GM12878 (cell line): Measurements from ENCODE around the gene ABHD15. TPM values are rescaled to one million over a fixed set of nuclear protein-coding genes. Genes with fewer than 3 reads are reported as not detected.

ENCODE experiments used
- ATAC-seq: fragments of 200-7000 bp; cut with Tn5 transposase; 3 replicates; pipeline ENCODE4 v1.9.1; 2020; ENCODE audit warnings: mild to moderate bottlenecking, moderate library complexity
- BruUV-seq: library from RNA; stranded (reverse); fragments of 400-500 nt; replicated peaks from 2 replicates; lab custom pipeline; 2021; lab: Mats Ljungman, UMichigan
- CTCF ChIA-PET: fragments of 300-600 bp; sonication (Branson Sonifier 250); formaldehyde crosslinking; extraction: SDS; loops from one replicate; lab custom pipeline; 2021; ENCODE audit warnings: inconsistent platforms; lab: Yijun Ruan, JAX
- POLR2A ChIA-PET: fragments of 350-600 bp; formaldehyde crosslinking; extraction: SDS; loops from one replicate; lab custom pipeline; 2021; ENCODE audit warnings: inconsistent platforms; lab: Charles Lee
- RAD21 ChIA-PET: fragments of 300-600 bp; sonication (Branson Sonifier 250); formaldehyde crosslinking; loops from one replicate; lab custom pipeline; 2023; ENCODE audit warnings: antibody characterized with exemption; ENCODE audit not compliant: unreplicated experiment; lab: Charles Lee
- SMC1A ChIA-PET: fragments of 300-600 bp; sonication (Branson Sonifier 250); formaldehyde crosslinking; loops from one replicate; lab custom pipeline; 2023; ENCODE audit not compliant: unreplicated experiment, uncharacterized antibody; lab: Charles Lee
- DNase-seq: peaks from one replicate; pipeline ENCODE4 v3.0.0-alpha.2; 2011; ENCODE audit warnings: low read depth, low spot score
- FAIRE-seq: peaks from 3 replicates; lab custom pipeline; 2011; peaks lifted over from hg19 to GRCh38; lab: Jason Lieb, UNC
- H2AFZ ChIP-seq: 2 replicates; pipeline ENCODE4 v1.6.0; 2011; ENCODE audit warnings: low read depth, low read length, control low read depth; ENCODE audit not compliant: control insufficient read depth
- H3K27ac ChIP-seq: 2 replicates; pipeline ENCODE4 v1.5.1; 2011; ENCODE audit warnings: control low read depth; ENCODE audit not compliant: control insufficient read depth, insufficient read depth
- H3K27me3 ChIP-seq, 2 experiments: replicated peaks in 1 of 2; 2 replicates each; pipeline versions ENCODE4 v1.6.0 to v1.6.1; 2011; ENCODE audit warnings: low read length in 1 of 2; ENCODE audit not compliant: control insufficient read depth in 2 of 2, insufficient read depth in 2 of 2
- H3K36me3 ChIP-seq, 2 experiments: 2 replicates each; pipeline ENCODE4 v1.5.1; 2011; ENCODE audit warnings: low read length in 1 of 2; ENCODE audit not compliant: control insufficient read depth in 2 of 2, insufficient read depth in 2 of 2
- H3K4me1 ChIP-seq: 2 replicates; pipeline ENCODE4 v1.6.1; 2011; ENCODE audit warnings: mild to moderate bottlenecking, low read length, moderate library complexity, mixed read lengths; ENCODE audit not compliant: control insufficient read depth, insufficient read depth
- H3K4me2 ChIP-seq: 2 replicates; pipeline ENCODE4 v1.6.0; 2011; ENCODE audit warnings: control low read depth; ENCODE audit not compliant: control insufficient read depth, insufficient read depth
- H3K4me3 ChIP-seq: fragments of 200-600 bp; sonication (generic); 2 replicates; pipeline ENCODE4 v1.5.1; 2016
- H3K79me2 ChIP-seq: 2 replicates; pipeline ENCODE4 v1.6.0; 2011; ENCODE audit warnings: low read length; ENCODE audit not compliant: control insufficient read depth, insufficient read depth
- H3K9ac ChIP-seq: 2 replicates; pipeline ENCODE4 v1.8.0; 2011; ENCODE audit warnings: low read length, control low read depth, mixed read lengths; ENCODE audit not compliant: control insufficient read depth, insufficient read depth
- H3K9me3 ChIP-seq: replicated peaks from 3 replicates; pipeline ENCODE4 v1.5.1; 2011; ENCODE audit warnings: mild to moderate bottlenecking, low read length; ENCODE audit not compliant: control insufficient read depth, insufficient read depth
- H4K20me1 ChIP-seq: 2 replicates; pipeline ENCODE4 v1.6.0; 2011; ENCODE audit not compliant: control insufficient read depth, insufficient read depth
- BHLHE40 ChIP-seq, 2 experiments: fragments of 450-650 bp in 1 of 2; IDR thresholded peaks; 2 replicates each; pipeline ENCODE4 v1.6.1; 2011 to 2017; ENCODE audit warnings: low read depth in 2 of 2, borderline replicate concordance in 1 of 2, improper control_type of control experiment in 1 of 2, low read length in 1 of 2, mild to moderate bottlenecking in 1 of 2
- GABPA ChIP-seq: IDR thresholded peaks from 2 replicates; pipeline ENCODE4 v1.6.1; 2014; ENCODE audit warnings: antibody characterized with exemption, low read depth, mild to moderate bottlenecking, inconsistent platforms
- GATAD2B ChIP-seq: fragments of 450-650 bp; conservative IDR thresholded peaks from 2 replicates; pipeline ENCODE4 v1.6.1; 2017; ENCODE audit warnings: low read depth, mild to moderate bottlenecking, moderate library complexity
- MXI1 ChIP-seq: fragments of 150-350 bp; IDR thresholded peaks from 2 replicates; pipeline ENCODE4 v1.6.1; 2011; ENCODE audit warnings: low read depth, mild to moderate bottlenecking, inconsistent platforms, low read length, improper control_type of control experiment
- ZNF622 ChIP-seq: fragments of 450-650 bp; IDR thresholded peaks from 2 replicates; pipeline ENCODE4 v1.6.1; 2017; ENCODE audit warnings: mild to moderate bottlenecking, inconsistent platforms
- WGBS: methylation state at CpG from one replicate; pipeline ENCODE4 v1.1.6; 2016; ENCODE audit warnings: low lambda C conversion rate; ENCODE audit not compliant: insufficient replicate concordance, insufficient coverage; ENCODE audit errors: missing lambda C conversion rate; 5-methylcytosine and 5-hydroxymethylcytosine counted together
- in situ Hi-C: fragments of 300-500 bp; cut with MboI; formaldehyde crosslinking; loops from 9 replicates; pipeline ENCODE4 v1.14.3; 2018; ENCODE audit warnings: mixed read lengths
- intact Hi-C: fragments of 100-400 bp; cut with micrococcal nuclease; formaldehyde crosslinking; loops from one replicate; pipeline ENCODE4 v1.14.2; 2022; ENCODE audit not compliant: unreplicated experiment
- polyA plus RNA-seq, 11 experiments: library from polyadenylated mRNA; depleted of rRNA in 4 of 11; unstranded in 6 of 11; stranded (reverse) in 5 of 11; fragments of >200 nt; fragmentation: Nextera tagmentation in 4 of 11; fragmentation: Illumina TruSeq in 1 of 11; extraction: Ambion mirVana in 4 of 11; extraction: Trizol in 1 of 11; gene quantifications; 1 replicate in 1 of 11; 2 replicates in 10 of 11; pipeline versions ENCODE4 v1.2.1 to v1.2.3, GENCODE V29; 2011 to 2016; ENCODE audit warnings: inconsistent platforms in 2 of 11, missing spikeins in 2 of 11, low read depth in 1 of 11
- total RNA-seq, 4 experiments: library from RNA; depleted of rRNA in 3 of 4; stranded (reverse); fragments of >200 nt in 3 of 4; fragmentation: Illumina TruSeq in 1 of 4; extraction: Trizol in 1 of 4; gene quantifications; 2 replicates each; pipeline versions ENCODE4 v1.2.1 to v1.2.3, GENCODE V29; 2013 to 2021

The ABHD15 gene
- total and polyA plus RNA-seq, 10 of the 15 experiments (the other 5 are each of a cell fraction or from before 2014, with no cell fraction given): 2.1 to 9.2 (median 4.9) TPM

DNA sequence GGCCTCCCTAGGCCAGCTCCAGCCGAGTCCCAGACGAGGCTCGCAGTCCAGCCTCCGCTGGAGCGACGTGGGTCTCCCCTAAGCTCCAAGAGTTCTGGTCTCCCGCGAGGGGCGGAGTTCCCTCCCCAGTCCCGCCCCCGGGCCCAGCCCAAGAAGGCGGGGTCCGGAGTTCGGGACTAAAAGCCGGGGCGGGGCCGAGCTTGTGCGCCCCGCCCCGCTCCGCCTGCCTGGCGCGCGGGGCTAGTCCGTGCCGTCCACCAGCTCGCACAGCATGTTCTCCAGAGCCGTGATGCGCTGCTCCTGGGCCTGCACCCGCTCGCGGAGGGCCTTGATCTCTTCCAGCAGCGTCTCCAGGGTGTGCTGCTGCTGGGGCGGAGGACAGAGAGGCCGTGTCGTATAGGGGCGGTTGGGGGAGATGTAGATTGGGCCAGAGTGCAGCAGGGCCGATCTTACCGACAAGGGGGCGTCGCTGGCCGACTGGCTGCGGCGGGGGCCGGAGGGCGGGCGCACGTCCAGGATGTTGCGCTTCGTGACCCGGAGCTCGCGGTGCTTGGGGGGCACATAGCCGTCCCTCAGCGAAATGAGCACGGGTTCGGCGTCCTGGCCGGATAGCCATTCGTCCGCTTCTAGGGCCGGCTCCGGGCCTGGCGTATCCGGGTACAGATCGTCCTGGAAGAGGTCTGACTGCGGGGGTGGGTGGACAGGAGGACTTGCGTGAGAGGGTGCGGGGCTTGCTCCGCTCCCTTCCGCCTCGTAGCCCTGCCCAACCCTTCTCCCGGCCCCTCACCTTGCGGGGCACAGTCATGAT, 48.9 kb upstream of the ABHD15 start:
- intact Hi-C loops (loop anchor here (10.0 kb wide), 2 partner anchors 81 to 319 kb away; partner anchors contain the start of gene SSH2), in situ Hi-C loops (no loop called here)
- Histone ChIP-seq H4K20me1 (no peaks in the 10 kb centered on the region; the same call in 1 of the 2 replicates), H3K27me3 (peaks cover 4 to 6% of the 10 kb centered on the region in 2 experiments; a peak in 3 of 4 replicates), H3K4me1 (peaks cover 38% of the 10 kb centered on the region), H3K36me3 (no peaks in the 10 kb centered on the region), H3K9ac (no peak overlapping the region), H3K4me2 (peak overlapping the region; percentile 98), H3K4me3 (peak overlapping the region; percentile 62; the same call in 1 of the 2 replicates), H3K9me3 (no peaks in the 10 kb centered on the region; the same call in 2 of the 3 replicates), H2AFZ (peak overlapping the region; percentile 43), H3K27ac (no peak overlapping the region), H3K79me2 (no peaks in the 10 kb centered on the region)
- no TSS peak for BruUV-seq
- RAD21 ChIA-PET: interaction anchor here (0.6 to 4.1 kb wide), 10 partner anchors 15 to 315 kb away, joined by 3 to 65 read pairs (median 14); partner anchors contain the start of genes ANKRD13B and SSH2
- DNase-seq: no peak
- TF ChIP-seq BHLHE40 (IDR thresholded peaks at IDR 0.05; ENCODE audit: borderline replicate concordance in 1 of 2, low read depth in 2 of 2, low read length in 1 of 2) (peak in 1 of 2 experiments; percentile 20; a peak in 1 of 4 replicates), MXI1 (0 out of 2 replicates have a peak, but pooled peaks have one; percentile 23), ZNF622 (no peak), GABPA (no peak), GATAD2B (0 out of 2 replicates have a peak, but pooled peaks have one; percentile 19)
- SMC1A ChIA-PET: interaction anchor here (0.8 to 1.7 kb wide), 6 partner anchors 25 to 239 kb away, joined by 3 to 7 read pairs (median 3); no protein-coding TSS in a partner anchor
- FAIRE-seq: peak; percentile 52
- POLR2A ChIA-PET: interaction anchor here (0.8 to 1.0 kb wide), 3 partner anchors 10 to 188 kb away, joined by 3 read pairs; no protein-coding TSS in a partner anchor
- CTCF ChIA-PET: interaction anchor here (0.9 to 7.1 kb wide), 23 partner anchors 10 to 466 kb away, joined by 3 to 82 read pairs (median 5); partner anchors contain the start of genes ANKRD13B and SSH2
- 3% methylated on average over 59 of the region's 74 CpGs for WGBS
- peak; percentile 73 for ATAC-seq
